Adrenal gland (tissue), 5 donors: ENCODE measurements around the gene NUP155.

ENCODE experiments used
- POLR2A ChIP-seq, 2 donors: fragments of 450-650 bp; IDR thresholded peaks; one replicate each; pipeline ENCODE4 v1.6.1; 2017; ENCODE audit warnings: antibody characterized with exemption in 2 of 2, mild to moderate bottlenecking in 2 of 2, moderate library complexity in 1 of 2
- TF ChIP-seq, protein P1 (sequence below), 6 experiments: fragments of 450-650 bp in 4 of 6; fragments of 200-600 bp in 2 of 6; sonication (generic) in 1 of 6; IDR thresholded peaks; 1 replicate in 5 of 6; 2 replicates in 1 of 6; pipeline versions ENCODE4 v1.5.1 to v1.8.0; 2016 to 2021; ENCODE audit warnings: antibody characterized with exemption in 6 of 6, mild to moderate bottlenecking in 2 of 6, moderate library complexity in 1 of 6
- donor health status: DM: no; HTN: no; CAD: no.

DNA sequence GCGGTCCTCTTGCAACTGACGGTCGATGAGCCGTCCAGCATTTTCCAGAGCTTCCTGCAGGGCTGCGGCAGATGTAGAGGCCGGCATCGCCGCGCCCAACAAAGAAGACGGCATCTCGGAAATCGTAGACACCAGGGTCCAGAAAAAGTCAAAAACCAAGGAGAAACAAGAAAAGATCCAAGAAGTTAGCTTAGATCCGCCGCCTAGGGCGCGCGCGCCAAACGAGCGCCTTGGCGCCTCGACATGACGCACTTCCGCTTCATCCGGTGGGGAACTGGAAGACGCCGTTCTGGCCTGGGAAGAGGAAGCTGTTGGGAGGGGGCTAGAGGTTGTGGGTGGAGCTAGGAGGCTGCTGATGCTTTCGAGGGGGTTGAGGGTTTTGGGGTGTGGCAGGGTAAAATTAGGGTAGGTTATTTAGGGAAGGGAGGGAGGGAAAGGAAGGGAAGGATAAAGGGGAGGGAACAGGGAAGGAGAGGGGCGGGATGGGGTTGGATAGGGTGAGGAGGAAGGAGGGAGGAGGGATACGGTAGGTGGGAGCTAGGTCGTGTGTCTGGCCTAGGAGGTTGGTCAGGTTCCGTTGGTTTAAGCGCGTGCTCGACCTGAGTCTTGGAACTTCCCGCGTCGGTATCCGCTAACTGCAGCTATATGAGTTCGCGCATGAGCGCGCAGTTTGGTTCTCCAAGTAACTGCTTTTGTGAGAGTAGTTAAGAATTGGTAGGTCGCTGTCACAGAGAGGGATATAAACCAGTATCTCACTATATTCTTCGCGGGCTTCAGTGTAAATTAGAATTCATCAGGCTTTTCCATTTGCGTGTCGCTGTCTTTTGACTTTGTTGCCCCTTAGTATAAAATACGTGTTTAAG, at the start of gene NUP155:
- TF ChIP-seq, protein P1, sequence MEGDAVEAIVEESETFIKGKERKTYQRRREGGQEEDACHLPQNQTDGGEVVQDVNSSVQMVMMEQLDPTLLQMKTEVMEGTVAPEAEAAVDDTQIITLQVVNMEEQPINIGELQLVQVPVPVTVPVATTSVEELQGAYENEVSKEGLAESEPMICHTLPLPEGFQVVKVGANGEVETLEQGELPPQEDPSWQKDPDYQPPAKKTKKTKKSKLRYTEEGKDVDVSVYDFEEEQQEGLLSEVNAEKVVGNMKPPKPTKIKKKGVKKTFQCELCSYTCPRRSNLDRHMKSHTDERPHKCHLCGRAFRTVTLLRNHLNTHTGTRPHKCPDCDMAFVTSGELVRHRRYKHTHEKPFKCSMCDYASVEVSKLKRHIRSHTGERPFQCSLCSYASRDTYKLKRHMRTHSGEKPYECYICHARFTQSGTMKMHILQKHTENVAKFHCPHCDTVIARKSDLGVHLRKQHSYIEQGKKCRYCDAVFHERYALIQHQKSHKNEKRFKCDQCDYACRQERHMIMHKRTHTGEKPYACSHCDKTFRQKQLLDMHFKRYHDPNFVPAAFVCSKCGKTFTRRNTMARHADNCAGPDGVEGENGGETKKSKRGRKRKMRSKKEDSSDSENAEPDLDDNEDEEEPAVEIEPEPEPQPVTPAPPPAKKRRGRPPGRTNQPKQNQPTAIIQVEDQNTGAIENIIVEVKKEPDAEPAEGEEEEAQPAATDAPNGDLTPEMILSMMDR (IDR thresholded peaks at IDR 0.05): peak in 2 of 6 experiments; percentile 10 to 29
- peak; percentile 40 to 51 for TF ChIP-seq POLR2A (IDR thresholded peaks at IDR 0.05)
